Stomach (tissue), 9 donors: ENCODE data around the gene PITRM1. TPM values are rescaled to one million over a fixed set of nuclear protein-coding genes. Genes with fewer than 3 reads are reported as not detected.

ENCODE experiments used
- DNase-seq, 2 donors: peaks; one replicate each; pipeline versions ENCODE4 v3.0.0 to v3.0.0-alpha.2; 2013 to 2019
- H3K27ac ChIP-seq, 5 donors: fragments of 200-600 bp in 4 of 5; sonication (generic) in 4 of 5; one replicate each; pipeline ENCODE4 v1.5.1; 2013 to 2019; ENCODE audit warnings: mild to moderate bottlenecking in 1 of 5, moderate library complexity in 1 of 5
- H3K27me3 ChIP-seq, 3 donors: fragments of 200-600 bp; sonication (generic); one replicate each; pipeline ENCODE4 v1.5.1; 2017 to 2019; ENCODE audit warnings: mixed run types in 1 of 3
- H3K36me3 ChIP-seq, 4 donors: fragments of 200-600 bp; sonication (generic); 1 replicate in 3 of 4; 2 replicates in 1 of 4; pipeline ENCODE4 v1.5.1; 2016 to 2019
- H3K4me1 ChIP-seq, 4 donors: fragments of 200-600 bp; sonication (generic); one replicate each; pipeline ENCODE4 v1.5.1; 2016 to 2019
- H3K4me3 ChIP-seq, 4 donors: fragments of 200-600 bp; sonication (generic) in 3 of 4; one replicate each; pipeline ENCODE4 v1.5.1; 2016 to 2019; ENCODE audit warnings: mild to moderate bottlenecking in 1 of 4
- H3K9me3 ChIP-seq, 4 donors: fragments of 200-600 bp; sonication (generic); one replicate each; pipeline ENCODE4 v1.5.1; 2016 to 2019
- CTCF ChIP-seq, 7 experiments: fragments of 450-650 bp in 4 of 7; fragments of 200-600 bp in 3 of 7; sonication (generic) in 3 of 7; IDR thresholded peaks; one replicate each; pipeline ENCODE4 v1.5.1; 2016 to 2019; ENCODE audit warnings: antibody characterized with exemption in 7 of 7, control low read depth in 2 of 7, mild to moderate bottlenecking in 1 of 7
- EP300 ChIP-seq: sonication (generic); formaldehyde crosslinking; IDR thresholded peaks from one replicate; pipeline ENCODE4 v1.6.1; 2017; ENCODE audit warnings: antibody characterized with exemption
- POLR2A ChIP-seq, 4 donors: fragments of 450-650 bp; IDR thresholded peaks; one replicate each; pipeline ENCODE4 v1.6.1; 2016; ENCODE audit warnings: antibody characterized with exemption in 4 of 4, control low read depth in 2 of 4, mild to moderate bottlenecking in 1 of 4, moderate library complexity in 1 of 4
- POLR2AphosphoS5 ChIP-seq, 3 donors: sonication (generic); formaldehyde crosslinking; IDR thresholded peaks; one replicate each; pipeline ENCODE4 v1.6.1; 2016; ENCODE audit warnings: antibody characterized with exemption in 3 of 3
- WGBS, 5 donors: extraction: QIAGEN DNeasy Blood & Tissue Kit in 3 of 5; methylation state at CpG; one replicate each; pipeline versions ENCODE4 v1.1.5 to v1.1.7; 2013 to 2018; 5-methylcytosine and 5-hydroxymethylcytosine counted together
- intact Hi-C: fragments of 100-400 bp; cut with DNase I; formaldehyde crosslinking; loops from one replicate; pipeline ENCODE4 v1.15.1; 2023; ENCODE audit warnings: low total_unique reads
- polyA plus RNA-seq, 3 donors: library from polyadenylated mRNA; stranded (reverse); fragments of 200-250 nt; gene quantifications; one replicate each; pipeline ENCODE4 v1.2.3, GENCODE V29; 2013
- total RNA-seq, 5 donors: library from RNA; depleted of rRNA; stranded (reverse); fragments of >200 nt; gene quantifications; one replicate each; pipeline versions ENCODE4 v1.1.0 to v1.2.3, GENCODE V29; 2014 to 2016
- donor health status: healthy with polysubstance abuse.
- donor health status: Bipolar disorder and iron deficiency.
- donor health status: healthy.

Gene PITRM1
- total and polyA plus RNA-seq, 8 donors, result 32.3 to 95.1 (median 57.1) TPM

- Histone ChIP-seq H3K9me3 (no peaks in the 10 kb centered on the region), H3K4me1 (peaks cover 0 to 8% (median 4%) of the 10 kb centered on the region in 4 donors), H3K36me3 (peaks cover 89 to 100% (median 100%) of the 10 kb centered on the region in 4 donors), H3K4me3 (no peak overlapping the region), H3K27me3 (no peaks in the 10 kb centered on the region), H3K27ac (no peak overlapping the region)
- DNase-seq, result no peak
- intact Hi-C loops, result no loop called here
- WGBS, 5 donors, result 97 to 98% (median 97%) methylated on average over 18 of the region's 18 CpGs
- TF ChIP-seq POLR2AphosphoS5 (IDR thresholded peaks at IDR 0.05) (no peak), POLR2A (IDR thresholded peaks at IDR 0.05) (no peak), EP300 (no peak), CTCF (IDR thresholded peaks at IDR 0.05) (no peak)
These were observed 27.2 kb downstream of the PITRM1 start for GRCh38 chr10:3145366-3145765.

GRCh38 chr10:3143791-3144434 lies 28.7 kb downstream of the PITRM1 start:
- peaks cover 0 to 16% (median 6%) of the 10 kb centered on the region in 4 donors for H3K4me1 ChIP-seq
- no peak overlapping the region for H3K27ac ChIP-seq
- no peak for TF ChIP-seq POLR2AphosphoS5 (IDR thresholded peaks at IDR 0.05)
- TF ChIP-seq POLR2A (IDR thresholded peaks at IDR 0.05), result no peak
- TF ChIP-seq EP300, result no peak
- no peak for TF ChIP-seq CTCF (IDR thresholded peaks at IDR 0.05)
- no peaks in the 10 kb centered on the region for H3K9me3 ChIP-seq
- no peak for DNase-seq
- H3K4me3 ChIP-seq, result no peak overlapping the region
- 90 to 95% (median 94%) methylated on average over 18 to 19 of the region's 19 CpGs for WGBS, 5 donors
- intact Hi-C loops, result no loop called here
- H3K27me3 ChIP-seq, result no peaks in the 10 kb centered on the region
- H3K36me3 ChIP-seq, result peaks cover 89 to 100% (median 100%) of the 10 kb centered on the region in 4 donors

GRCh38 chr10:3143366-3143765 lies 29.2 kb downstream of the PITRM1 start:
- H3K4me3 ChIP-seq, result no peak overlapping the region
- no peak for DNase-seq
- peaks cover 89 to 100% (median 100%) of the 10 kb centered on the region in 4 donors for H3K36me3 ChIP-seq
- H3K27ac ChIP-seq, result no peak overlapping the region
- no peaks in the 10 kb centered on the region for H3K27me3 ChIP-seq
- no peaks in the 10 kb centered on the region for H3K9me3 ChIP-seq
- 86 to 97% (median 95%) methylated on average over 17 of the region's 17 CpGs for WGBS, 5 donors
- intact Hi-C loops, result no loop called here
- peaks cover 0 to 16% (median 6%) of the 10 kb centered on the region in 4 donors for H3K4me1 ChIP-seq
- TF ChIP-seq EP300 (no peak), POLR2AphosphoS5 (IDR thresholded peaks at IDR 0.05) (no peak), POLR2A (IDR thresholded peaks at IDR 0.05) (no peak), CTCF (IDR thresholded peaks at IDR 0.05) (no peak)

- Histone ChIP-seq H3K4me1 (peaks cover 0 to 16% (median 6%) of the 10 kb centered on the region in 4 donors), H3K9me3 (no peaks in the 10 kb centered on the region), H3K4me3 (no peak overlapping the region), H3K27me3 (no peaks in the 10 kb centered on the region), H3K27ac (no peak overlapping the region), H3K36me3 (peaks cover 89 to 100% (median 100%) of the 10 kb centered on the region in 4 donors)
- TF ChIP-seq POLR2AphosphoS5 (IDR thresholded peaks at IDR 0.05) (no peak), EP300 (no peak), POLR2A (IDR thresholded peaks at IDR 0.05) (no peak), CTCF (IDR thresholded peaks at IDR 0.05) (no peak)
- no peak for DNase-seq
- intact Hi-C loops, result no loop called here
- 84 to 93% (median 89%) methylated on average over 13 to 14 of the region's 14 CpGs for WGBS, 5 donors
These were observed 30.3 kb downstream of the PITRM1 start for GRCh38 chr10:3142146-3142875.
